ENCODE results near the gene PLXNA4. TPM values are rescaled to one million over a fixed set of nuclear protein-coding genes. Genes with fewer than 3 reads are reported as not detected.

The PLXNA4 gene
- total RNA-seq, 1 experiment from 2014 or later, result 0.81 TPM

DNA sequence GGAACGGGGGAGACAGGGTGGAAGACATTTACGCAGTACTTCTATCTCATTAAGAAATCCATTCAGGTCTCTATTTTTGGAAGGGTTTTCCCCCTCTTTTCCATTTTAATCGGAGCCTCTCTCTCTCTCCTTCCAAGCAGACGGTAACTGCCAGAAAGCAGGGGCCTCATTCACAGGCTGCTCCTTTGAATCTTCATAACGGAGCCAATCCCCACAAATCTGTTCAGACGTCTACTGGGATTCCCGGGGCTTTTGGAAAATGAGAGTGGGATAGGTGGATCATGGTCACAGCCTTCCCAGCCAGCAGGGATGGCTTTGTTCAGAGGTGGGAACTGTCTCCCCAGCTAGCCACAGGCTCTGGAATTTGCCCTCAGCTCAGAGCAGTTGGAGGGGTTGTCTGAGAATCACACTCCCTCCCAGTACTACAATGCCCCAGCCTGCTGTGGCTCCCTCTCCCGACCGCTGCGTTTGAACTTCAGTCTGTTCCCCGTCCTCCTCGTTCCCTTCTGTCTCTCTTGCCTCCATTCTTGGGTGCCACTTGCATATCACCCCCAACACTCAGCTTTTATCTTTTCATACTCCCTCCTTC is 413.6 kb downstream of the PLXNA4 start (continued):
- TF ChIP-seq, protein P1, sequence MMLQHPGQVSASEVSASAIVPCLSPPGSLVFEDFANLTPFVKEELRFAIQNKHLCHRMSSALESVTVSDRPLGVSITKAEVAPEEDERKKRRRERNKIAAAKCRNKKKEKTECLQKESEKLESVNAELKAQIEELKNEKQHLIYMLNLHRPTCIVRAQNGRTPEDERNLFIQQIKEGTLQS (CRISPR knock-in tag; conservative IDR thresholded peaks at IDR 0.05), result no peak
- no peak for TF ChIP-seq SMAD3 (CRISPR knock-in tag; IDR thresholded peaks at IDR 0.05; ENCODE audit: borderline replicate concordance)
- no peak for TF ChIP-seq MXD4 (CRISPR knock-in tag; IDR thresholded peaks at IDR 0.05; ENCODE audit: borderline replicate concordance)
- no peak for TF ChIP-seq CTCF (IDR thresholded peaks at IDR 0.05)
- TF ChIP-seq, protein P2, sequence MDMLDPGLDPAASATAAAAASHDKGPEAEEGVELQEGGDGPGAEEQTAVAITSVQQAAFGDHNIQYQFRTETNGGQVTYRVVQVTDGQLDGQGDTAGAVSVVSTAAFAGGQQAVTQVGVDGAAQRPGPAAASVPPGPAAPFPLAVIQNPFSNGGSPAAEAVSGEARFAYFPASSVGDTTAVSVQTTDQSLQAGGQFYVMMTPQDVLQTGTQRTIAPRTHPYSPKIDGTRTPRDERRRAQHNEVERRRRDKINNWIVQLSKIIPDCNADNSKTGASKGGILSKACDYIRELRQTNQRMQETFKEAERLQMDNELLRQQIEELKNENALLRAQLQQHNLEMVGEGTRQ (CRISPR knock-in tag; IDR thresholded peaks at IDR 0.05), result no peak

DNA sequence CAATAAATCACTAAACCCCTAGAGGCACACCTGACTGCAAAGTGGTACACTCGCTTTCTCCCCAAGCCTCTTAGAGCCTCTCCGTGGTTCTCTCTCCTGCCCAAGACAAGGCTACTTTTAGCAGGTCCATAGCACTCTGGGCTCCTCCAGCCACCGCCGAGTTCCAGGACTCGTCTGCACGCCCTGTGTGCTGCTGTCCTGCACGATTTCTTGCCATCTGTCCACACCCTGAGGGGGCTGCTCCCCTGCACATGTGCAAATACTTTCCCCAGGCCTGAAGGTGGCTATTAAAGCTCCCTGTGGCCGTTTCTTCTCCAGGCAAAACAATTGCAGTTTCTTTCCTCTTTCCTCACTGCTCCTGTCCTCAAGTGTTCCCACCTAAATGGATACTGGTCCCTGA is 414.3 kb downstream of the PLXNA4 start:
- no peaks in the 10 kb centered on the region for H3K9me3 Mint-ChIP-seq
- DNase-seq (ENCODE audit: low spot score) (no peak), ATAC-seq (no peak)
- peaks cover 17% of the 10 kb centered on the region for H3K4me1 Mint-ChIP-seq
- no peaks in the 10 kb centered on the region; the same call in 1 of the 2 replicates for H3K27me3 Mint-ChIP-seq (ENCODE audit: low read depth)
- ChIA-PET CTCF (interaction anchor here (1.5 to 3.2 kb wide), 3 partner anchors 90 to 473 kb away, joined by 3 to 13 read pairs (median 3); no protein-coding TSS in a partner anchor), POLR2A (no interaction called here)
- no peaks in the 10 kb centered on the region for H3K36me3 Mint-ChIP-seq
- TF ChIP-seq, protein P3, sequence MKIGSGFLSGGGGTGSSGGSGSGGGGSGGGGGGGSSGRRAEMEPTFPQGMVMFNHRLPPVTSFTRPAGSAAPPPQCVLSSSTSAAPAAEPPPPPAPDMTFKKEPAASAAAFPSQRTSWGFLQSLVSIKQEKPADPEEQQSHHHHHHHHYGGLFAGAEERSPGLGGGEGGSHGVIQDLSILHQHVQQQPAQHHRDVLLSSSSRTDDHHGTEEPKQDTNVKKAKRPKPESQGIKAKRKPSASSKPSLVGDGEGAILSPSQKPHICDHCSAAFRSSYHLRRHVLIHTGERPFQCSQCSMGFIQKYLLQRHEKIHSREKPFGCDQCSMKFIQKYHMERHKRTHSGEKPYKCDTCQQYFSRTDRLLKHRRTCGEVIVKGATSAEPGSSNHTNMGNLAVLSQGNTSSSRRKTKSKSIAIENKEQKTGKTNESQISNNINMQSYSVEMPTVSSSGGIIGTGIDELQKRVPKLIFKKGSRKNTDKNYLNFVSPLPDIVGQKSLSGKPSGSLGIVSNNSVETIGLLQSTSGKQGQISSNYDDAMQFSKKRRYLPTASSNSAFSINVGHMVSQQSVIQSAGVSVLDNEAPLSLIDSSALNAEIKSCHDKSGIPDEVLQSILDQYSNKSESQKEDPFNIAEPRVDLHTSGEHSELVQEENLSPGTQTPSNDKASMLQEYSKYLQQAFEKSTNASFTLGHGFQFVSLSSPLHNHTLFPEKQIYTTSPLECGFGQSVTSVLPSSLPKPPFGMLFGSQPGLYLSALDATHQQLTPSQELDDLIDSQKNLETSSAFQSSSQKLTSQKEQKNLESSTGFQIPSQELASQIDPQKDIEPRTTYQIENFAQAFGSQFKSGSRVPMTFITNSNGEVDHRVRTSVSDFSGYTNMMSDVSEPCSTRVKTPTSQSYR (CRISPR knock-in tag; IDR thresholded peaks at IDR 0.05), result no peak
- TF ChIP-seq AFF4 (CRISPR knock-in tag; IDR thresholded peaks at IDR 0.05; ENCODE audit: borderline replicate concordance), result no peak
- TF ChIP-seq FOXJ3 (CRISPR knock-in tag; IDR thresholded peaks at IDR 0.05; ENCODE audit: borderline replicate concordance), result no peak
- TF ChIP-seq AR (CRISPR knock-in tag; IDR thresholded peaks at IDR 0.05), result no peak
- no peak for TF ChIP-seq MXD4 (CRISPR knock-in tag; IDR thresholded peaks at IDR 0.05; ENCODE audit: borderline replicate concordance)
- TF ChIP-seq SP1 (CRISPR knock-in tag; conservative IDR thresholded peaks at IDR 0.05), result no peak
- no peak for TF ChIP-seq ZBTB21 (CRISPR knock-in tag; IDR thresholded peaks at IDR 0.05; ENCODE audit: borderline replicate concordance)
- no peak overlapping the region; the same call in 1 of the 2 replicates for H3K27ac Mint-ChIP-seq
- H3K4me3 Mint-ChIP-seq, result no peak overlapping the region

Measured in WTC11 (cell line).